DMS 273 treated with DMSO at 0.1 percent for 48 hours (cell line): ENCODE data around the gene COL6A2.
"Not testable (repeated sequence)": the region's sequence is repeated elsewhere in the genome, so short reads cannot be mapped to it uniquely, and the experiment has no call there.

Experiments used
- DNase-seq: peaks from one replicate; lab custom pipeline; 2025; lab: John Stamatoyannopoulos, UW

COL6A2 gene

GRCh38 chr21:46061063-46061462, 36.8 kb upstream of the COL6A2 start:
- no peak for DNase-seq

- DNase-seq, result no peak
Observed at GRCh38 chr21:46061518-46061917, 36.4 kb upstream of the COL6A2 start.

GRCh38 chr21:46061950-46062349, 36.0 kb upstream of the COL6A2 start:
- DNase-seq, result no peak

GRCh38 chr21:46062471-46063211, 35.3 kb upstream of the COL6A2 start:
- no peak for DNase-seq

- DNase-seq, result no peak
Observed at GRCh38 chr21:46063227-46063626, 34.7 kb upstream of the COL6A2 start.

- no peak for DNase-seq
Observed at GRCh38 chr21:46063734-46064680, 33.9 kb upstream of the COL6A2 start.

GRCh38 chr21:46064870-46065214, 33.1 kb upstream of the COL6A2 start:
- no peak for DNase-seq

- DNase-seq, result no peak
Observed at GRCh38 chr21:46065215-46065913, 32.5 kb upstream of the COL6A2 start.

GRCh38 chr21:46065914-46066551, 31.9 kb upstream of the COL6A2 start:
- no peak for DNase-seq

GRCh38 chr21:46066591-46067331, 31.2 kb upstream of the COL6A2 start:
- DNase-seq, result no peak

- DNase-seq, result no peak
Observed at GRCh38 chr21:46067505-46068201, 30.3 kb upstream of the COL6A2 start.

GRCh38 chr21:46068516-46069079, 29.3 kb upstream of the COL6A2 start:
- DNase-seq, result no peak

- no peak for DNase-seq
Observed at GRCh38 chr21:46069166-46069565, 28.7 kb upstream of the COL6A2 start.

GRCh38 chr21:46069719-46070279, 28.1 kb upstream of the COL6A2 start:
- no peak for DNase-seq

- no peak for DNase-seq
Observed at GRCh38 chr21:46071082-46071481, 26.8 kb upstream of the COL6A2 start.

- DNase-seq, result not testable (repeated sequence)
Observed at GRCh38 chr21:46076724-46077123, 21.2 kb upstream of the COL6A2 start.

GRCh38 chr21:46077674-46078101, 20.2 kb upstream of the COL6A2 start:
- no peak for DNase-seq

GRCh38 chr21:46078322-46078977, 19.5 kb upstream of the COL6A2 start:
- no peak for DNase-seq

GRCh38 chr21:46078978-46079351, 18.9 kb upstream of the COL6A2 start:
- no peak for DNase-seq
